Calu3 (cell line): ENCODE data around the gene SPNS2. TPM values are rescaled to one million over a fixed set of nuclear protein-coding genes. Genes with fewer than 3 reads are reported as not detected.

Experiments used
- BruUV-seq: library from RNA; stranded (reverse); fragments of 400-500 nt; replicated peaks from 2 replicates; lab custom pipeline; 2021; lab: Mats Ljungman, UMichigan
- CTCF ChIA-PET: fragments of 300-600 bp; sonication (Branson Sonifier 250); formaldehyde crosslinking; loops from one replicate; lab custom pipeline; 2022; ENCODE audit warnings: antibody characterized with exemption; lab: Charles Lee
- DNase-seq: peaks from one replicate; pipeline ENCODE4 v3.0.0; 2022
- H3K27ac Mint-ChIP-seq: one replicate; pipeline ENCODE4 v1.8.0; 2022; ENCODE audit warnings: mixed read lengths; ENCODE audit not compliant: unreplicated experiment
- H3K27me3 Mint-ChIP-seq: one replicate; pipeline ENCODE4 v1.8.0; 2022; ENCODE audit warnings: mixed read lengths; ENCODE audit not compliant: unreplicated experiment
- H3K36me3 Mint-ChIP-seq: one replicate; pipeline ENCODE4 v1.8.0; 2022; ENCODE audit warnings: mild to moderate bottlenecking, moderate library complexity, mixed read lengths; ENCODE audit not compliant: insufficient read depth, unreplicated experiment
- H3K4me1 Mint-ChIP-seq: one replicate; pipeline ENCODE4 v1.8.0; 2022; ENCODE audit warnings: mild to moderate bottlenecking, low read depth, mixed read lengths; ENCODE audit not compliant: unreplicated experiment
- H3K4me3 Mint-ChIP-seq: one replicate; pipeline ENCODE4 v1.8.0; 2022; ENCODE audit warnings: mild to moderate bottlenecking, low read depth, moderate library complexity, mixed read lengths; ENCODE audit not compliant: unreplicated experiment
- H3K9me3 Mint-ChIP-seq: one replicate; pipeline ENCODE4 v1.8.0; 2022; ENCODE audit warnings: low read depth, mixed read lengths; ENCODE audit not compliant: unreplicated experiment
- intact Hi-C: fragments of 100-400 bp; cut with micrococcal nuclease; formaldehyde crosslinking; loops from one replicate; pipeline ENCODE4 v1.10.0; 2022; ENCODE audit not compliant: unreplicated experiment
- total RNA-seq: library from RNA; stranded (reverse); gene quantifications from 2 replicates; pipeline ENCODE4 v1.2.3, GENCODE V29; 2022
- TF ChIP-seq, protein P1 (sequence below): fragments of 200-600 bp; IDR thresholded peaks from one replicate; pipeline ENCODE4 v1.8.0; 2022; ENCODE audit warnings: antibody characterized with exemption; ENCODE audit not compliant: unreplicated experiment

SPNS2 gene
- total RNA-seq, 1 experiment from 2014 or later = 63.4 TPM

DNA sequence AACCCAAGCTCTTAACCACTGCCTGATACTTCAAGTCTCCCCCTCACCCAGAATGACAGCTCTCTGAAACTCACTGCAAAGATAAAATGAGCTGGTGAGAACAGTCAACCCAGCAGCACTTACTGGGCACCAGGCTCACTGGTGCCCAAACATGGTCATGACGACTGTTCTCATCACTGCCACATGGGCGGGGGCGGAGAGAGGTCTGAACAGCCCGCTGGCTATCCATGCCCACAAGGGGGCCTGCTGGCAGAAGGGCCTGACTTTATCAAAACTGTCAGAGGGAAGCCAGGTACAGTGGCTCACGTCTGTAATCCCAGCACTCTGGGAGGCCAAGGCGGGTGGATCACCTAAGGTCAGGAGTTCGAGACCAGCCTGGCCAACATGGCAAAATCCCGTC is 52.5 kb downstream of the SPNS2 start:
- Mint-ChIP-seq H3K27me3 (no peaks in the 10 kb centered on the region), H3K4me1 (peaks cover 6% of the 10 kb centered on the region), H3K4me3 (no peak overlapping the region), H3K9me3 (no peaks in the 10 kb centered on the region), H3K27ac (peak overlapping the region; percentile 47), H3K36me3 (peaks cover 71% of the 10 kb centered on the region)
- TF ChIP-seq, protein P1, sequence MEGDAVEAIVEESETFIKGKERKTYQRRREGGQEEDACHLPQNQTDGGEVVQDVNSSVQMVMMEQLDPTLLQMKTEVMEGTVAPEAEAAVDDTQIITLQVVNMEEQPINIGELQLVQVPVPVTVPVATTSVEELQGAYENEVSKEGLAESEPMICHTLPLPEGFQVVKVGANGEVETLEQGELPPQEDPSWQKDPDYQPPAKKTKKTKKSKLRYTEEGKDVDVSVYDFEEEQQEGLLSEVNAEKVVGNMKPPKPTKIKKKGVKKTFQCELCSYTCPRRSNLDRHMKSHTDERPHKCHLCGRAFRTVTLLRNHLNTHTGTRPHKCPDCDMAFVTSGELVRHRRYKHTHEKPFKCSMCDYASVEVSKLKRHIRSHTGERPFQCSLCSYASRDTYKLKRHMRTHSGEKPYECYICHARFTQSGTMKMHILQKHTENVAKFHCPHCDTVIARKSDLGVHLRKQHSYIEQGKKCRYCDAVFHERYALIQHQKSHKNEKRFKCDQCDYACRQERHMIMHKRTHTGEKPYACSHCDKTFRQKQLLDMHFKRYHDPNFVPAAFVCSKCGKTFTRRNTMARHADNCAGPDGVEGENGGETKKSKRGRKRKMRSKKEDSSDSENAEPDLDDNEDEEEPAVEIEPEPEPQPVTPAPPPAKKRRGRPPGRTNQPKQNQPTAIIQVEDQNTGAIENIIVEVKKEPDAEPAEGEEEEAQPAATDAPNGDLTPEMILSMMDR = no peak
- intact Hi-C loops = no loop called here
- no peak for DNase-seq
- CTCF ChIA-PET = no interaction called here
- BruUV-seq = no TSS peak

DNA sequence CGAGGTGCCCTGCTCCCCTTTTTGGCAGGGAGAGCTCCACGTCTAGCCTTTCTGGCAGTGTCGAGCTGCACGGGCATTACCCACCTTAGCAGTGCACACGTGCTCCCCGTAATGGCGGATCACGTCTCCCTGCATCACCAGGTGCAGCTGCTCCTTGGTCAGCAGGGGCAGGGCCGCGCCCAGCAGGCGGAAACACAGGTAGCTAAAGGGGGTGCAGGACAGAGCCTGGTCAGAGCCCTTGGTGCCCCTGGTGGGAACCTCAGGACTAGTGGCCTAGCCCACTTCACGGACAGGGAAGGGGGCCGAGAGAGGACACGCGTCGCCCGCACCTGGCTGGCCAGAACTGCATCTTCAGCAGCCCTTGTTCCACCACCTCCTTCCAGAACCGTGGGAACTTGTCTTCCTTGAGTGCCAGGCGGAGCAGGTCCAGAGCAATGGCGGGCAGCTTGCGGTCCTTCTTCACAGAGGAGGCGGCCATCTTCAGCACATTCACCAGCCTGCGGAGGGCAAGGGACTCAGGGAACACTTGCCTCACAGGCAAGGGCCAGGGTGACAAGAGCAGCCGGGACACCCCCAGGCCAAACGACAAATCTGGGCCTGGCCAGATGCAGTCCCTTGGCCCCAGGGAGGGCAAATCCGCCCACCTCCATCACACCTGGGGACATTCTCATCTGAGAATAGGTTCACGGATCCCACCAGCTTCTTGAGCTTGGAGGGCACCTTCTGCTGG is 53.3 kb downstream of the SPNS2 start:
- CTCF ChIA-PET = no interaction called here
- no TSS peak for BruUV-seq
- H3K36me3 Mint-ChIP-seq = peaks cover 63% of the 10 kb centered on the region

DNA sequence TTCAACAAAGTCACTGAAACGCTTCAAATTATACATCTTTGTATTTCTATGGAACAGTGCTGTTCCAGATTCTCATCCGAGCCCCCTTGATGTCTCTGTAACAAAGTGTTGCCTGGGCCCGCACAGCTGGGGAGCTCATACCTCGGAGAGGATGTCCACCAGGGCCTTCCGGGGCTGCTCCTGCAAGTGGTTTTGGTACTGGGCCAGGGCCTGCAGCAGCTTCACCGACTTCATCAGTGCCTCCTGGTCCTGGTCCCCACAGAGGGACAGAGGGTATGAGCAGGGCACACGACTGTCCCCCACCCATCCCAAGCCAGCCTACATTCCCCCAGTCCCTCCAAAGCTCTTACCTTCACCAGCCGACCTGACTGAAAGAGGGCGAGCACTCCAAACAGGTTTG is 55.0 kb downstream of the SPNS2 start:
- Mint-ChIP-seq H3K36me3 (peaks cover 59% of the 10 kb centered on the region), H3K4me1 (peaks cover 8% of the 10 kb centered on the region), H3K27ac (no peak overlapping the region), H3K9me3 (no peaks in the 10 kb centered on the region), H3K27me3 (no peaks in the 10 kb centered on the region), H3K4me3 (peak overlapping the region; percentile 74)
- intact Hi-C loops = no loop called here
- CTCF ChIA-PET = no interaction called here
- no TSS peak for BruUV-seq
- no peak for DNase-seq
- TF ChIP-seq, protein P1 = no peak

More for the DNA sequence above, 53.3 kb downstream of the SPNS2 start:
- Mint-ChIP-seq H3K27ac (no peak overlapping the region), H3K9me3 (no peaks in the 10 kb centered on the region), H3K4me1 (peaks cover 8% of the 10 kb centered on the region), H3K4me3 (no peak overlapping the region), H3K27me3 (no peaks in the 10 kb centered on the region)
- TF ChIP-seq, protein P1 = no peak
- no peak for DNase-seq
- intact Hi-C loops = no loop called here

DNA sequence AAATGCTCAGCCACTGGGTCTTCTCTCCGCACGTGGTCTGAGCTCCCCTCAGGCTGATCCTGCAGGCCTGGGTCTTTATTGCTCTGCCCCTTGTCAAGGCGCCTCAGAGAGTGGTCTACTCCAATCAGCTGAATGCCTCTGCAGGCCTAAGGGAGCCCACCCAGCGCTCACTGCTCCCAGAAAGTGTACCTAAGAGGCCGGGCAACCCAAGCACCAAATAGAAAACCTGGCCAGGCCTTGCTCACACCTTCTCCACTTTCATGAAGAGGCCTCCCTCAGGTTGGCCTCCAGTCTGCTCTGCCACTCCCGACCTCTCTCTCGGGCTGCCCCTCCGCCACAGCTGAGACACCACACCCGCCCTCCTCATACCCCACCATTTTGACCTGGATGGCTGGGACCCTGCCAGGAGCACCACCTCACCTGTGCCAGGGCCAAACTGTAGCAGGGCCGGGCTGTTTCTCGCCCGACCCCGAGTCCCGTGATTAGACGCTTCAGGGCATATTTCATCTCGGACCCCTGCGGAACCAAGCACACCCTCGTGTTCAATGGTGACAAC is 55.8 kb downstream of the SPNS2 start:
- Mint-ChIP-seq H3K27me3 (no peaks in the 10 kb centered on the region), H3K9me3 (no peaks in the 10 kb centered on the region), H3K4me1 (peaks cover 8% of the 10 kb centered on the region), H3K27ac (peak overlapping the region; percentile 54), H3K4me3 (peak overlapping the region; percentile 74), H3K36me3 (peaks cover 52% of the 10 kb centered on the region)
- TF ChIP-seq, protein P1 = no peak
- no peak for DNase-seq
- intact Hi-C loops = no loop called here
- CTCF ChIA-PET = no interaction called here
- no TSS peak for BruUV-seq
